ENCODE data around the gene DPY30. TPM values are rescaled to one million over a fixed set of nuclear protein-coding genes. Genes with fewer than 3 reads are reported as not detected.
"Not testable (repeated sequence)": the region's sequence is repeated elsewhere in the genome, so short reads cannot be mapped to it uniquely, and the experiment has no call there.

Gene DPY30
- total and polyA plus RNA-seq, 8 donors, result 5.3 to 127 (median 54.0) TPM

DNA sequence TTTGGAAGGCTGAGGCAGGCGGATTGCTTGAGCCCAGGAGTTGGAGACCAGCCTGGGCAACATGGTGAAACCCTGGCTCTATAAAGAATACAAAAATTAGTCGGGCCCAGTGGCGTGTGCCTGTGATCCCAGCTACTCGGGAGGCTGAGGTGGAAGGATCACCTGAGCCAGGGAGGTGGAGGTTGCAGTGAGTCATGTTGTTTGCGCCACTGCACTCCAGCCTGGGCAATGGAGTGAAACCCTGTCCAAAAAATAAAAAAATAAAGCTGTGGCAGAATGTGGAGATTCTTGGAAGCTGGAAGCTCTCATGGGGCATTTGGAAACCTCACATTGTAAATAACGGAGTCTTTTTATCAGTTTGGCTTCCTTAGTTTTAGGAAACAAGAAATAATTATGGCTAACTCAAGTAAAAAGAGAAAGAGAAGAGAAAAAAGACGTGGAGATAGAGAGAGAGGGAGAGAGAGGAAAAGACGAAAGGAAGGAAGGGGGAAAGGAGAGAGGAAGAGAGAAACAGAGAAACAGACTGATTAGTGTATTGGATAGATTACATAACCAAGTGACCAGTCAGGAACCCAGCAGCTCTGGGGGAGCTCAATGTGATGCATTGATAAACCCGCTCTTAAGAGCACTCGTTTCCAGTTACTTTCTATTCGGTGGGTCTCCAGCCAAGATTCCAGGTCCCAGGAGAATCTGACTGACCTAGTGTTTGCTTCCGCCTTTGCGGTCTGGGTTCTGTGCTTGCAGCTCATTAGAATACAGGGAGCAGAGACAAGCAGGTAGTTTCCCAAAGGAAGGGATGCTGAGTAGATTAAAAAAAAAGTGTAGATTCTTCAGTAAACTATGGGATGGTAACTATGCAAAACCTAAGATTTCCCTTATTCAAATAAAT is 22.6 kb upstream of the DPY30 start:
- Histone ChIP-seq H3K4me1 (peaks cover 17 to 39% (median 30%) of the 10 kb centered on the region in 4 donors), H3K27ac (peak overlapping the region; percentile 14 to 95 (median 93)), H3K36me3 (peaks cover 0 to 9% (median 0%) of the 10 kb centered on the region in 4 donors), H3K27me3 (no peaks in the 10 kb centered on the region), H3K9me3 (no peaks in the 10 kb centered on the region), H3K4me3 (peak overlapping the region; percentile 73 to 95 (median 80))
- no peak for TF ChIP-seq POLR2A (IDR thresholded peaks at IDR 0.05)
- TF ChIP-seq, protein P1, sequence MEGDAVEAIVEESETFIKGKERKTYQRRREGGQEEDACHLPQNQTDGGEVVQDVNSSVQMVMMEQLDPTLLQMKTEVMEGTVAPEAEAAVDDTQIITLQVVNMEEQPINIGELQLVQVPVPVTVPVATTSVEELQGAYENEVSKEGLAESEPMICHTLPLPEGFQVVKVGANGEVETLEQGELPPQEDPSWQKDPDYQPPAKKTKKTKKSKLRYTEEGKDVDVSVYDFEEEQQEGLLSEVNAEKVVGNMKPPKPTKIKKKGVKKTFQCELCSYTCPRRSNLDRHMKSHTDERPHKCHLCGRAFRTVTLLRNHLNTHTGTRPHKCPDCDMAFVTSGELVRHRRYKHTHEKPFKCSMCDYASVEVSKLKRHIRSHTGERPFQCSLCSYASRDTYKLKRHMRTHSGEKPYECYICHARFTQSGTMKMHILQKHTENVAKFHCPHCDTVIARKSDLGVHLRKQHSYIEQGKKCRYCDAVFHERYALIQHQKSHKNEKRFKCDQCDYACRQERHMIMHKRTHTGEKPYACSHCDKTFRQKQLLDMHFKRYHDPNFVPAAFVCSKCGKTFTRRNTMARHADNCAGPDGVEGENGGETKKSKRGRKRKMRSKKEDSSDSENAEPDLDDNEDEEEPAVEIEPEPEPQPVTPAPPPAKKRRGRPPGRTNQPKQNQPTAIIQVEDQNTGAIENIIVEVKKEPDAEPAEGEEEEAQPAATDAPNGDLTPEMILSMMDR (IDR thresholded peaks at IDR 0.05), result no peak
- no peak for TF ChIP-seq EP300 (IDR thresholded peaks at IDR 0.05)
- TF ChIP-seq POLR2AphosphoS5 (IDR thresholded peaks at IDR 0.05), result no peak
- intact Hi-C loops (cut with DNase I; ENCODE audit: low total_unique reads), result no loop called here
- peak; percentile 62 to 77 for DNase-seq
- WGBS, 5 donors, result 35 to 43% (median 37%) methylated on average over 13 of the region's 13 CpGs

DNA sequence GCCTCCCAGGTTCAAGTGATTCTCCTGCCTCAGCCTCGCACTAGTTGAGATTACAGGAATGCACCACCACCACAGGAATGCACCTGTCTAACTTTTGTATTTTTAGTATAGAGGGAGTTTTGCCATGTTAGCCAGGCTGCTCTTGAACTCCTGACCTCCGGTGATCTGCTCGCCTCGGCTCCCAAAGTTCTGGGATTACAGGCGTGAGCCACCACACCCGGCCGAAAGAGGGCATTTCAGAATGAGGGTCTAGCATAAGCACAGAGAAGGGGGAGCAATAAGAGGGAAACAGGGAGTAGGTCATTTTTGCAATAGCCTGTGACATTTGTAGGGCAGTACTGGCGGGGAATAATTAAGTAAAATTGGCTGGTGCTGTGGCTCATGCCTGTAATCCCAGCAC is 21.8 kb upstream of the DPY30 start:
- no peak overlapping the region for H3K27ac ChIP-seq
- no peaks in the 10 kb centered on the region for H3K9me3 ChIP-seq
- H3K36me3 ChIP-seq, result peaks cover 0 to 7% (median 0%) of the 10 kb centered on the region in 4 donors
- TF ChIP-seq EP300 (IDR thresholded peaks at IDR 0.05), result no peak
- TF ChIP-seq POLR2A (IDR thresholded peaks at IDR 0.05), result no peak
- no peak for TF ChIP-seq POLR2AphosphoS5 (IDR thresholded peaks at IDR 0.05)
- TF ChIP-seq, protein P1 (IDR thresholded peaks at IDR 0.05), result no peak
- H3K27me3 ChIP-seq, result no peaks in the 10 kb centered on the region
- no peak for DNase-seq
- no peak overlapping the region for H3K4me3 ChIP-seq
- 94 to 97% (median 96%) methylated on average over 8 of the region's 8 CpGs for WGBS, 5 donors
- H3K4me1 ChIP-seq, result peaks cover 17 to 34% (median 27%) of the 10 kb centered on the region in 4 donors
- intact Hi-C loops (cut with DNase I; ENCODE audit: low total_unique reads), result no loop called here

DNA sequence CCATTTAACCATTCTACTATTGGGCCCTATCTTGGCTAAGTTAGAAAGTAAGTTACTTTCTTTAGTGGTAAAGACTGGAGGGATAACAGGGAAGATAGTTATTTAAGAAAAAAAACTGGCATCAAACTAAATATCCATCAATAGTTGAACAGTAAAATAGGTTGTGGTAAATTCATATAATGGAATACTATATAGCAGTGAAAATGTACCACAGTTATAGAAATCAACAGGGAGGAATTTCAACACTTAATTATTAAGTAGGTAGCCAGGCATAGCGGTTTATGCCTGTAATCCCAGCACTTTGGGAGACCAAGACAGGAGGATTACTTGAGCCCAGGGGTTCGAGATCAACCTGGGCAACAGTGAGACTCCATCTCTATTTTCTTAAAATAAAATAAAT is 20.7 kb upstream of the DPY30 start:
- TF ChIP-seq POLR2A (IDR thresholded peaks at IDR 0.05) (no peak), EP300 (IDR thresholded peaks at IDR 0.05) (no peak), POLR2AphosphoS5 (IDR thresholded peaks at IDR 0.05) (no peak)
- no peak for DNase-seq
- Histone ChIP-seq H3K27me3 (no peaks in the 10 kb centered on the region), H3K27ac (no peak overlapping the region), H3K9me3 (no peaks in the 10 kb centered on the region), H3K36me3 (no peaks in the 10 kb centered on the region), H3K4me3 (no peak overlapping the region), H3K4me1 (peaks cover 9 to 22% (median 17%) of the 10 kb centered on the region in 4 donors)
- 89 to 95% (median 94%) methylated on average over 2 of the region's 2 CpGs for WGBS, 5 donors
- intact Hi-C loops (cut with DNase I; ENCODE audit: low total_unique reads), result no loop called here

DNA sequence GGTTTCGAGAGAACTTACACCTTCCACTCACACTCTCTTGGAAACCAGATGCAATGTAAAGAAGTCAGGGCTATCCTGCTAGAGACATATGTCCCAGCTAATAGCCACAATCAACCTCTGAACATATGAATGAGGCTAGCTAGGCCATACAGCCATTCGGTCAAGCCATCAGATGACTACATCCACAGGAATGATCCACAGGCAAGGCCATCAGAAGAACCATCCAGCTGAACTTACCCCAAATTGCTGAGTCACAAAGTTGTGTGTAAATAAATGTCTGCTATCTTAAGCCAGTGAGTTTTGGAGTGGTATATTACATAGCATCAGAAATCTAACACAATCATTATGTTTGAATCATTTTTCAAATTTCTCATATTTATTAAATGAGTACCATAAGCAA is 18.5 kb upstream of the DPY30 start:
- intact Hi-C loops (cut with DNase I; ENCODE audit: low total_unique reads), result no loop called here
- no peak overlapping the region for H3K4me3 ChIP-seq
- TF ChIP-seq, protein P1 (IDR thresholded peaks at IDR 0.05), result no peak
- TF ChIP-seq EP300 (IDR thresholded peaks at IDR 0.05) (no peak), POLR2A (IDR thresholded peaks at IDR 0.05) (no peak), POLR2AphosphoS5 (IDR thresholded peaks at IDR 0.05) (no peak)
- H3K4me1 ChIP-seq, result peaks cover 0 to 12% (median 9%) of the 10 kb centered on the region in 4 donors
- no peak overlapping the region for H3K27ac ChIP-seq
- 85 to 95% (median 89%) methylated on average over 2 of the region's 2 CpGs for WGBS, 5 donors
- no peak for DNase-seq
- H3K36me3 ChIP-seq, result no peaks in the 10 kb centered on the region
- no peaks in the 10 kb centered on the region for H3K27me3 ChIP-seq
- no peaks in the 10 kb centered on the region for H3K9me3 ChIP-seq

DNA sequence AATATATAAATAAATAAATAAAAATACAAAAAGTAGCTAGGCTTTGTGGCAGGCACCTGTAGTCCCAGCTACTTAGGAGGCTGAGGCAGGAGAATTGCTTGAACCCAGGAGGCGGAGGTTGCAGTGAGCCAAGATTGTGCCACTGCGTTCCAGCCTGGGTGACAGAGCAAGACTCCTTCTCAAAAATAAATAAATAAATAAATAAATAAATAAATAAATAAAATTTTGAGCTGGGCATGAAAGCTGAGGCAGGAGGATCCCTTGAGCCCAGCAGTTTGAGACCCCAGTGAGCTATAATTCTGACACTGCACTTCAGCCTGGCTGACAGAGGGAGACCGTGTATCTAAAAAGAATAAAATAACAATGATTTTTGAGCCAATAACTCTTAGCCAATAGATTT is 15.0 kb upstream of the DPY30 start:
- 62 to 95% (median 72%) methylated on average over 3 of the region's 3 CpGs for WGBS, 5 donors
- H3K27ac ChIP-seq; intact Hi-C loops (cut with DNase I; ENCODE audit: low total_unique reads); H3K4me3 ChIP-seq; H3K36me3 ChIP-seq; H3K4me1 ChIP-seq; DNase-seq; H3K9me3 ChIP-seq; H3K27me3 ChIP-seq: not testable (repeated sequence)
